ENCODE measurements around the gene MYO16.

Gene MYO16

DNA sequence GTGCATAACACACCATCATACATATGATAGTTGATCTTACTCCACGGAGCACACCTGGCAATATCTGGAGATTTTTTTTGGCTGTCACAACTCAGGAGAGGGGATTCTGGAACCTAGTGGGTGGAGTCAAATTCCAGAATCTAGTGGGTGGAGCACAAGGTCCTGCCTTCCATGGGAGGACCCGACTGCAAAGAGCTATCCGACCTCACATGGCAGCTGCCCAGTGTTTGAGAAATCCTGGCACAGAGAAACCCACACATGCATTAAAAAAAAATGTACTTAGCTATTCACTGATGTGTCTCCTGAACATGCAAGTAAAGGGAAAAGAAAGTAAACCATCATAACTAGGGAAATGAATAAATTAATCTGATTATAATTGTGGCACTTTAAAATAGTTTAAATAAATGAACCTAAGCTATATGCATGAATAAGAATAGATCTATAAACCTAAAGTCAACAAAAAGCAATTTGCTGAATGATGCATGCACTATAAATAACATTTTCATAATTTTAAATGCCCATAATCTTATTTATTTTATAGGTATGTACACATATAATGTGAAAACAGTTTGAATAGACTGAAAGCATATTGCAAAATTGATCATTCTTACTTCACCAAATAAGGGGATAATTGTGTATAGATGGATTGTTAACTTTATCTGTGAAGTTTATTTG lies 300.3 kb downstream of the MYO16 start:
- no peaks in the 10 kb centered on the region for H3K4me1 Mint-ChIP-seq
- no peak overlapping the region for H3K4me3 Mint-ChIP-seq
- ATAC-seq (no peak), DNase-seq (ENCODE audit: low spot score in 2 of 2) (no peak)
- no peaks in the 10 kb centered on the region for H3K9me3 Mint-ChIP-seq
- H3K36me3 Mint-ChIP-seq = no peaks in the 10 kb centered on the region
- H3K27ac Mint-ChIP-seq = no peak overlapping the region

DNA sequence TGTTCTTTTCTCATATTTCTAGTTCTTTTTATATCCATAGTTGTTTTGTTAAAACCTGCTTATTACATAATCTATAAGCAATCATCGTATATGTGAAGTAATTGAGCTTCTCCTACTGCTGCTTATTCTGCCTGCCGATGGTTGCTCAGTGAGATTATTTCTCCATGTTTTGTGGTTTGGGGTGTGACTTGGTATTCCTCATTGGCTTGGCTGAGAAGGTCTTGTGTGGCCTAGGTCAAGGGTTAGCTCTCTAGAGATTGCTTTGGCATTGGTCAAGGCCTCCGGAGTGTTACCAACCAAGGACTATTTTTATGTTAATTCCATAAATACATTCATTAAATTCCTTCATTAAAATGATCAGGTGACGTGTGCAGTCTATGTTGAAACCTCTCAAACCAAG lies 302.8 kb downstream of the MYO16 start:
- H3K4me1 Mint-ChIP-seq = no peaks in the 10 kb centered on the region
- peaks cover 2% of the 10 kb centered on the region for H3K9me3 Mint-ChIP-seq
- no peaks in the 10 kb centered on the region for H3K36me3 Mint-ChIP-seq
- no peak for DNase-seq (ENCODE audit: low spot score in 2 of 2)
- no peak overlapping the region for H3K27ac Mint-ChIP-seq
- ATAC-seq = no peak
- H3K4me3 Mint-ChIP-seq = no peak overlapping the region

DNA sequence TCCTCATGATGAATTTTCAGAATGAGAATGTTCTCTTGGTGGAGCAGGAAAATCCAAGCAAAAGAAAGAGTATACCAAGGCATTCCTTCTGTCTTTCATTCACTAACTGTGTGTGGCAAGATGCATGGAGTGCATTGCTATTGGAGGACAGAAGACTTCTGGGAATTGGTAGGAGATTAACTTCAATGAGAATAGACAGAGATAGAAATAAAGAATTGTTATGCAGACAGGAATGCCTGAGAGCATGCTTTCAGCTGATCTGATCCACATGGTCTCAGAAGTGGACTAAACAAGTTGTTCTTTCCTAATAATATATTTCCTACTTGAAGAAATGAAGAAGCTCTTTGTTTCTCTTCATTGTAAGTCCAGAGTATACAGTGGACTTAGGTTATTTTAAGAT lies 303.6 kb downstream of the MYO16 start:
- no peak for ATAC-seq
- Mint-ChIP-seq H3K36me3 (no peaks in the 10 kb centered on the region), H3K9me3 (peaks cover 6% of the 10 kb centered on the region), H3K4me1 (no peaks in the 10 kb centered on the region), H3K27ac (no peak overlapping the region), H3K4me3 (no peak overlapping the region)
- DNase-seq (ENCODE audit: low spot score in 2 of 2) = no peak

DNA sequence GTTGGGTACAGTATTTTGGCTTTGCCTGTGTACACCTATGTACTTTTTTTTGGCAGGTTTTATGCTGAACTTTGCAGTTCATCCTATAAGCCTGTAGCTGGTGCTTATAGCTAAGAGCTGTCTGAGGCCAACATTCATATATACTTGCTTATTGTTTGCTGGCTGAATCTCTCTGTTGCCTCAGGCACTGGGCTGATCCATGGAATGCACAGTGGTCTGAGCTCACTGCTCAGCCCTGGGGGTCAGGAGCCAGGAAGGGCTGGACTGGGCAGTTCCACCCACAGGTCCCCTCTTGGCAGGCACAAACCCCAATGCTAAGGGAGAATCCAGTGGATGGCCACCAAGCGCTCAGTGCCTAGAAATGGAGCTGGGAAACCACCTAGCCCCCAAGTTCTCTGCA lies 308.7 kb downstream of the MYO16 start:
- DNase-seq (ENCODE audit: low spot score in 2 of 2) = no peak
- Mint-ChIP-seq H3K27ac (no peak overlapping the region), H3K9me3 (peaks cover 6% of the 10 kb centered on the region), H3K4me3 (no peak overlapping the region), H3K36me3 (no peaks in the 10 kb centered on the region), H3K4me1 (no peaks in the 10 kb centered on the region)
- ATAC-seq = no peak

DNA sequence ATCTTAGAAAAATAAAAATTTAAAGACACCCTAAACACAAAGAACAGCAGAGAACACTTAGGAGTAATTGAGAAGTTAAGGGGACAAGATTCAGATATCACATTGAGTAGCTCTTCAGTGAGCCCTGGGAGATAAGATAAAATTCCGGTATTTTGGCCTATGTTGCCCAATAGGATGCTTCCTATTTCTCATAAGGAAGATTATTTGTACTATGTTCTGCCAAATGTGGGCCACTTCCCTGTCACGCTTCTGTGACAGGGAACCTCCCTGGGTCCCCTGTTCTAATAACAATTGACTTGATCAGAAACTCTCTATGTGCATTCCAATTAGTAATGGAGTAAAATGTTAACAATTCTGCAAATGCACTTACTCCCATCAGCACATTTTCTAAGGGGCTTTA lies 310.7 kb downstream of the MYO16 start:
- no peaks in the 10 kb centered on the region for H3K4me1 Mint-ChIP-seq
- peaks cover 6% of the 10 kb centered on the region for H3K9me3 Mint-ChIP-seq
- no peak overlapping the region for H3K27ac Mint-ChIP-seq
- no peaks in the 10 kb centered on the region for H3K36me3 Mint-ChIP-seq
- no peak overlapping the region for H3K4me3 Mint-ChIP-seq
- ATAC-seq = no peak
- DNase-seq (ENCODE audit: low spot score in 2 of 2) = no peak

DNA sequence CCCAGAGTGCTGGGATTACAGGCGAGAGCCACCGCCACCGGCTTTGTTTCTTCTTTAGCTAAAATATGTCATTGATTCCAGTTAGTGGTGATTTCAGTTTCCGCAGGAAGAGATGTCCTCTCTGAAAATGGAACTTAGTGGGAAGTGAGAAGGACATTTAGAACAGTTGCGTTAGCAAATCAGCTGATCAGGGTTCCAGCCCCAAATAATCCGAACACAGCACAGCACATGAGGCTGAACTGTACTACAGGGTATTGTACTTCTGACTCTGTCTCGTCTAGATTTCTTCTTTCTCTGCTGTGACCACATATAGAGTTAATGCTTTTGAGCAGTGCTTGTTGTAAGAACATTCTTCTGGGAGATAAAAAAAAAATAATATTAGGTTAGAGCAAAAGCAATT lies 314.4 kb downstream of the MYO16 start:
- no peak overlapping the region for H3K27ac Mint-ChIP-seq
- H3K36me3 Mint-ChIP-seq = no peaks in the 10 kb centered on the region
- no peak for ATAC-seq
- H3K4me1 Mint-ChIP-seq = no peaks in the 10 kb centered on the region
- no peak overlapping the region for H3K4me3 Mint-ChIP-seq
- H3K9me3 Mint-ChIP-seq = no peaks in the 10 kb centered on the region
- no peak for DNase-seq (ENCODE audit: low spot score in 2 of 2)

DNA sequence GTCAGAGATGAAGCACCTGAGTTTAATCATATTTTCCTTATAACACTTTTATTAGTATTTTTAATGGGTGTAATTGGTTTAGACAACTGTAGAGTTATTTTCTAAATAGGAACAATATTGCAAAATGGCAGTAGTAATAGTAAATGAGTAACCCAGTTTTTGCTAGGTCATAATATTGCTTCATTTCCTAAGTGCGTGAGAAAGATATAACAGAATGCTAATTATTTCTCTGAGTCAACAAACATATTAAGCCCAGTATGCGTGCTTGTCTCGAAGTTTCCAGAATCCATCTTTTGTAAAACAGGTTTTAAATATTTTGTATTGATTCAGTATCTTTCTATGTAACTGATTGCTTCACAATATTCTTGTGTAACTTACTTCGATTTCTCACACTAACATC lies 315.3 kb downstream of the MYO16 start:
- Mint-ChIP-seq H3K36me3 (no peaks in the 10 kb centered on the region), H3K27ac (no peak overlapping the region), H3K4me3 (no peak overlapping the region), H3K4me1 (no peaks in the 10 kb centered on the region), H3K9me3 (no peaks in the 10 kb centered on the region)
- ATAC-seq (no peak), DNase-seq (ENCODE audit: low spot score in 2 of 2) (no peak)

DNA sequence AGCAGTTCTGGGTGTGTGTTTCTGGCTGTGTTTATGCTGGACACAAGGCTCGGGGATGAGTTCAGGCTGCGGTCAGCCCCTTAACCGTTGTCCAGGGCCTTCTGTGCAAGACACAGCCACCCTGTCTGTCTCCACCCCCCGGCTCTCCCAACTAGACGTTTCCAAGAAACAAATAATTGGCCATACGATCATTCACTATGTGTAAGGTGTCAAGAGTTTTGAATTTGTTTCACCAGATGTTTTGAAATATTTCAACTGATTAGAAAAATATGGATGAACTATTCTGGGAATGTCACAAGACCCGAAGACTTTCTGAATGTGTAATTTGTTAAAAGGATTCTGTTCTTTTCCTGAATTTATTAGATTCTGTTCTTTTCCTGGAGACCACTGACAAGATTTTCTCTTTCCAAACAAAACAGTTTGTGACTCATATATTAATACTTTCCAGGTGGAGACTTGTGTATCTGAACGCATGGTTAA lies 318.2 kb downstream of the MYO16 start:
- H3K27ac Mint-ChIP-seq = no peak overlapping the region
- no peak for ATAC-seq

DNA sequence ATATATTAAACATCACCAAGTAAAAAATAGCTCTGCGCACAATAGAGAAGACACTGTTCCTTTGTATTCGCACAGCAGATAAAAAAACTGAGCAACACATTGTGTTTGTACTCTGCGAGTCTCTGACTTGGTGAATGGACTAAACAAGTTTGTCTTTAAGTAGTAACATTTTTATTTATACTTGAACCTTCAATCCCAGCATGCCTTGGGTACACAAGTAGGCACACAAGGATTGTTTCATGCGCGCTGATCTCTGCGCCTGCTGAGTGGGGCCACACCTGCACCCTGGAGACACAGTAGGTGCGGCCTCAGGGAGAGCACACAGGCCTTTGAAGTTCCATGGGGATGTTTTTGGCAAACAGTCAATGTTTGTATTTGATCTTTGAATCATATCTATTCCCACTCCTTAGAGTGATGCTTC lies 318.9 kb downstream of the MYO16 start:
- DNase-seq (ENCODE audit: low spot score in 2 of 2) (no peak), ATAC-seq (no peak)
- Mint-ChIP-seq H3K4me1 (no peaks in the 10 kb centered on the region), H3K27ac (no peak overlapping the region), H3K9me3 (no peaks in the 10 kb centered on the region), H3K4me3 (no peak overlapping the region), H3K36me3 (no peaks in the 10 kb centered on the region)

More for the DNA sequence above, 318.2 kb downstream of the MYO16 start:
- Mint-ChIP-seq H3K9me3 (no peaks in the 10 kb centered on the region), H3K36me3 (no peaks in the 10 kb centered on the region), H3K4me1 (no peaks in the 10 kb centered on the region), H3K4me3 (no peak overlapping the region)
- DNase-seq (ENCODE audit: low spot score in 2 of 2) = no peak

DNA sequence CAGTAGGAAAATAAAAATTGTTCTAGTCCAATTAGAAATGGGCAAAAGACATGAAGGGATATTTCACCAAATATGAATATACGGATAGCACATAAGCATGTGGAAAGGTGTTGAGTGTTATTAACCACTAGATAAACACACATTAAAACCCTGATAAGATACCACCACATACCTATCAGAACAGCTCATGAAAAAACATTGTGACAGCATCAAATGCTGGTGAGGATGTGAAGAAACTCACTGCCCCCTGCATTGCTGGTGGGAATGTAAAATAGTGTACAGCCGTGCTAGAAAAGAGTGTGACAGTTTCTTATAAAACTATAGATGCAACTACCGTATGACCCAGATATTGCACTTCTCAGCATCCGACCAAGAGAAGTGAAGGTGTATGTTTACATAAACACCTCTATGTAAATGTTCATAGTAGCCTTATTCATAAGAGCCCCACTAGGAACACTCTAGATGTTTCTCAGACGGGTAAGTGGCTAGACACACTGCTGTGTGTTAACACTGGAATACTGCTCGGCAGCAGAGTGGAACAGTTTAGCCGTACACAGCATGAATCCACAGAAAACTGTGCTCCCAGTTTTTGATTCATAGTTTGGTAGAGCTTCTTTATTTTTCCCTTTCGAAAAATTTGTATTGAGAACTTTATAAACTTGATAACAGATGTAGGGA lies 321.1 kb downstream of the MYO16 start:
- no peaks in the 10 kb centered on the region for H3K36me3 Mint-ChIP-seq
- no peak for DNase-seq (ENCODE audit: low spot score in 2 of 2)

DNA sequence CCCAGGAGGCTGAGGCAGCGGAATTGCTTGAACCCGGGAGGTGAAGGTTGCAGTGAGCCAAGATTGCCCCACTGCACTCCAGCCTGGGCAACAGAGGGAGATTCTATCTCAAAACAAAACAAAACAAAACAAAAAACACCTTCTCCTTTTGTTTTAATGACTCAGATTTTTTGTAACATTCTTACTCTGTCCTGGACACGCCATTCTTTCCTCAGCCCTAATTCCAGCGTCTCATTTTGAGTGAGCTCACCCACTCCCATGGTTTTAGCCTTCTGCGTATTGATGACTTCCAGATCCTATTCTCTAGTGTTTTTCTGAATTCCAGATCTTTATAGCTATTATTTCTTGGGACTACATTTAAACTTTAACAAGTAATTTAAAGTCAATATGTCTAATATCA lies 326.3 kb downstream of the MYO16 start:
- Mint-ChIP-seq H3K4me1 (no peaks in the 10 kb centered on the region), H3K9me3 (no peaks in the 10 kb centered on the region), H3K36me3 (no peaks in the 10 kb centered on the region), H3K27ac (no peak overlapping the region), H3K4me3 (no peak overlapping the region)
- DNase-seq (ENCODE audit: low spot score in 2 of 2) = no peak
- ATAC-seq = no peak

More for the DNA sequence above, 321.1 kb downstream of the MYO16 start:
- Mint-ChIP-seq H3K9me3 (no peaks in the 10 kb centered on the region), H3K4me3 (no peak overlapping the region), H3K27ac (no peak overlapping the region), H3K4me1 (no peaks in the 10 kb centered on the region)
- no peak for ATAC-seq

DNA sequence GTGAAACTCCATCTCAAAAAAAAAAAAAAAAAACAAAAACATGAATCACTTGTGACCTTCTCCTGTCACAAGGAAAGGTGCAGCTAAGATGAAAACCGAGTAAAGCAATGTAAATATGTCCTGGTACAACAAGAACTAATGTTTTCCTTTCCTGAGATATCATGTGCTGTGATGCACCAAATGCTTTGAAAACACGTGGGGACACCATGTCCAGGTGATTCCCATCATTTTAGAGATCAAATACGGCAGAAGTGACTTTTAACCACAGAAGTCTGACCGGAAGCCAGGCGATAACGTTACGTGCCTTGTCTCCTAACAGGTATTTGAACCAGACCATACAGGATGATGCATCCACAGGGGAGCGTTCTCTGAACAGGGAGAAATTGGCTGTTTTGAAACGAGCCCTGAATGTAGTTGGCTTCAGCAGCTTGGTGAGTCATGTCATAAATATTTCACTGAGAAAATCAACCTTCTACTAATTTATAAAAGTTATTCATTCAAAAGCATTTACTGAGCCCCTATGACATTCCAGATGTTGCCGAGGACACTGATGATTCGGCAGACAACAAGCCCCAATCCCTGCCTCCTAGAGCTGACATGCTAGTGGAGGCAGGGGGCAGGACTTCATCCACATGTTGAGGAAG lies 328.1 kb downstream of the MYO16 start:
- DNase-seq (ENCODE audit: low spot score in 2 of 2) = no peak
- no peaks in the 10 kb centered on the region for H3K4me1 Mint-ChIP-seq
- ATAC-seq = no peak
- no peaks in the 10 kb centered on the region for H3K9me3 Mint-ChIP-seq
- no peaks in the 10 kb centered on the region for H3K36me3 Mint-ChIP-seq
- no peak overlapping the region for H3K4me3 Mint-ChIP-seq
- H3K27ac Mint-ChIP-seq = no peak overlapping the region

DNA sequence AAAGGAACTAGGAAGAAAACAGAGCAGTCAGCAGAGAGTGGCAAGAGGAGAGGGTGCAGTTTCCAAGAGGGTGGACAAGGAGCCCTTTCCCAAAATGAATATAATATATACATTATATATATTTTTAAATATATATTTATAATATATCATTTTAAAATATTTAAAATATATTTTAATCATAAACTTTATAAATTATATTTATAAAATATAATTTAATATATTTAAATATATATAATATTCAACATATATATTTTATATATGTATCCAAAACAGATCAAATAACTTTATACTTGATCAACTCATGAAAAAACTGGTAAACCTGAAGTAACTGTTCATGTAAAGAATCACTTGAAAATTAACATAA lies 328.6 kb downstream of the MYO16 start:
- Mint-ChIP-seq H3K27ac (no peak overlapping the region), H3K9me3 (no peaks in the 10 kb centered on the region), H3K4me1 (no peaks in the 10 kb centered on the region), H3K4me3 (no peak overlapping the region), H3K36me3 (no peaks in the 10 kb centered on the region)
- ATAC-seq = no peak
- no peak for DNase-seq (ENCODE audit: low spot score in 2 of 2)

DNA sequence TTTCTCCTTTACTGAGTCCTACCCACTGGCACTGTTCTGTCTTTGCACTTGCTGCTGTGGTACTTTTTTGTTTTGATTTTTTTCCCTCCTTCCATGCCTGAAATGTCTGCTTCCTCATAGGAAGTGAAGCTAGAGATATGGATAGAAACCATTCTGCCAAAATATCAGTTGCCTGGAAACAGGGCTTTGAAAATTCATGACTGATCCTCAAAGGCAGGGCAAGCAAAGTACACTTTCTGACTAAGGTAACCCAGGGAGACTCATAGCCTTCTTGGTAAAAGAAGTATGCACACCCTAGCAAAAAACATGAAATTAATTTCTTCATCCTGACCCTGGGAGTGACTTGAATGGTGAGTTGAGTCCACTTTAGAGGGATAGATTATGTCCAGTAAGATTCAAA lies 329.8 kb downstream of the MYO16 start:
- H3K27ac Mint-ChIP-seq = no peak overlapping the region
- ATAC-seq = no peak
- H3K9me3 Mint-ChIP-seq = no peaks in the 10 kb centered on the region

DNA sequence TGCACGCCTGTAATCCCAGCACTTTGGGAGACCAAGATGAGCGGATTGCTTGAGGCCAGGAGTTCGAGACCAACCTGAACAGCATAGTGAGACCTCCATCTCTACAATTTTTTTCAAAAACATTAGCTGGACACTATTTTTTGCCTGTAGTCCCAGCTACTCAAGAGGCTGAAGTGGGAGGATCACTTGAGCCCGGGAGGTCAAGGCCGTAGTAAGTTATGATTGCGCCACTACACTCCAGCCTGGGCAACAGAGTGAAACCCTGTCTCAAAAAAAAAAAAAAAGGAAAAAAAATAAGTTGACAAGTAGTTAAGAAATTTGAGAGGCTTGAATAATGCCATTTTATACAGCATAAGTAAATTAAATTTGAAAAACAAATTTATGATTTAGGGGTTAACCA lies 330.6 kb downstream of the MYO16 start:
- no peak for DNase-seq (ENCODE audit: low spot score in 2 of 2)
- H3K36me3 Mint-ChIP-seq = no peaks in the 10 kb centered on the region
- no peak overlapping the region for H3K4me3 Mint-ChIP-seq
- H3K4me1 Mint-ChIP-seq = no peaks in the 10 kb centered on the region
- no peak for ATAC-seq
- H3K27ac Mint-ChIP-seq = no peak overlapping the region
- no peaks in the 10 kb centered on the region for H3K9me3 Mint-ChIP-seq

More for the DNA sequence above, 329.8 kb downstream of the MYO16 start:
- no peak overlapping the region for H3K4me3 Mint-ChIP-seq
- no peaks in the 10 kb centered on the region for H3K4me1 Mint-ChIP-seq
- no peaks in the 10 kb centered on the region for H3K36me3 Mint-ChIP-seq
- no peak for DNase-seq (ENCODE audit: low spot score in 2 of 2)

DNA sequence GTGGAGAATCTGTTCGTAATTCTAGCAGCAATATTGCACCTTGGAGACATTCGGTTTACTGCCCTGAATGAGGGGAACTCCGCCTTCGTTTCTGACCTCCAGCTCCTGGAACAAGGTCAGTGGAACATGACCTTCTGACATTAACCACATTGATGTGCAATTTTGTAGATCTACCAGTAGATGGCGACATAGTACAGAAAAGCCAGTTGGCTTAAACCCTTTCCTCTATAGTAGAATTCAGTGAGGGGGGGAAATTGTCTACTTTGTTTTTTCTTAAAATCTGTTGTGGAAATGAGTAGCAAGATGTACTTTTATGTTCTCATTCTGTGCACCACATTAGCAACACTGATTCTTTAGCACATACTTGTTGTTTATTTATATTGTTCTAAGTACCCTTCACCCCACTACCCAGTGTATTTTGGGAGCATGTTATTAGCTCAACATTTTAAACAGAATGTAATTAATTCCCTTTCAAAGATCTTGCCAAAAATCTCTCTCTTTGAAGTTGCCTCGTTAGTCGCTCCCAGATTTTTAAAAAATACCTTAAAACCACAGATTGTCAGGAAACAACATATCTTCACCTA lies 332.2 kb downstream of the MYO16 start:
- ATAC-seq = peak; percentile 66
- Mint-ChIP-seq H3K36me3 (no peaks in the 10 kb centered on the region), H3K4me3 (no peak overlapping the region), H3K9me3 (no peaks in the 10 kb centered on the region), H3K4me1 (no peaks in the 10 kb centered on the region), H3K27ac (no peak overlapping the region)
- no peak for DNase-seq (ENCODE audit: low spot score in 2 of 2)

Data from stimulated activated effector memory CD8-positive, alpha-beta T cell treated with anti-CD3 and anti-CD28 coated beads, Interleukin-12 subunit alpha, Interleukin-12 subunit beta, amount 100 ng/mL, for 72 hours (primary cell).